GM10266 (cell line): ENCODE results near the gene LCORL.

Source experiments
- DNase-seq: peaks from one replicate; pipeline ENCODE4 v3.0.0; 2012; ENCODE audit errors: extremely low spot score
- TF ChIP-seq, protein P1 (sequence below): IDR thresholded peaks from 2 replicates; pipeline ENCODE4 v1.5.1; 2012; ENCODE audit warnings: mild to moderate bottlenecking, low read depth; ENCODE audit not compliant: control insufficient read depth, insufficient read depth; ENCODE audit errors: missing control alignments

LCORL gene

DNA sequence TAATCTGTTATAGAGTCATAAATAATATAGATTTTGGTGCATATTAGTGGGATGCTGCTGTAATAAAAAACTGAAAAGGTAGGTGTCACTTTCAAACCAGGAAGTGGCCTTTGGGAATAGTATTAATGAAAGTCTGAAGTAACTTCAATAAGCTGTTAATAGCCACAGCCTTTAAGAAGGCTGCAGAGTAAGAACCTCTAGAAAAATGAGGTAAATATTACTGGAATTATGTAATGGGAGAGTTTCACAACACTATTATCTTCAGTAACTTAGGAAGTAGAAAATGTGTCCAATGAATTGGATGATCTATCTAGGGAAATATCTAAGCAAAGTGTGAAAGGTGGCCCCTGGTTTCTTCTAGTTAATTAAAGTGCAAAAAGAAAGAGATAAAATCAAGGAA, 106.1 kb downstream of the LCORL start:
- DNase-seq = no peak
- TF ChIP-seq, protein P1, sequence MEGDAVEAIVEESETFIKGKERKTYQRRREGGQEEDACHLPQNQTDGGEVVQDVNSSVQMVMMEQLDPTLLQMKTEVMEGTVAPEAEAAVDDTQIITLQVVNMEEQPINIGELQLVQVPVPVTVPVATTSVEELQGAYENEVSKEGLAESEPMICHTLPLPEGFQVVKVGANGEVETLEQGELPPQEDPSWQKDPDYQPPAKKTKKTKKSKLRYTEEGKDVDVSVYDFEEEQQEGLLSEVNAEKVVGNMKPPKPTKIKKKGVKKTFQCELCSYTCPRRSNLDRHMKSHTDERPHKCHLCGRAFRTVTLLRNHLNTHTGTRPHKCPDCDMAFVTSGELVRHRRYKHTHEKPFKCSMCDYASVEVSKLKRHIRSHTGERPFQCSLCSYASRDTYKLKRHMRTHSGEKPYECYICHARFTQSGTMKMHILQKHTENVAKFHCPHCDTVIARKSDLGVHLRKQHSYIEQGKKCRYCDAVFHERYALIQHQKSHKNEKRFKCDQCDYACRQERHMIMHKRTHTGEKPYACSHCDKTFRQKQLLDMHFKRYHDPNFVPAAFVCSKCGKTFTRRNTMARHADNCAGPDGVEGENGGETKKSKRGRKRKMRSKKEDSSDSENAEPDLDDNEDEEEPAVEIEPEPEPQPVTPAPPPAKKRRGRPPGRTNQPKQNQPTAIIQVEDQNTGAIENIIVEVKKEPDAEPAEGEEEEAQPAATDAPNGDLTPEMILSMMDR = no peak

DNA sequence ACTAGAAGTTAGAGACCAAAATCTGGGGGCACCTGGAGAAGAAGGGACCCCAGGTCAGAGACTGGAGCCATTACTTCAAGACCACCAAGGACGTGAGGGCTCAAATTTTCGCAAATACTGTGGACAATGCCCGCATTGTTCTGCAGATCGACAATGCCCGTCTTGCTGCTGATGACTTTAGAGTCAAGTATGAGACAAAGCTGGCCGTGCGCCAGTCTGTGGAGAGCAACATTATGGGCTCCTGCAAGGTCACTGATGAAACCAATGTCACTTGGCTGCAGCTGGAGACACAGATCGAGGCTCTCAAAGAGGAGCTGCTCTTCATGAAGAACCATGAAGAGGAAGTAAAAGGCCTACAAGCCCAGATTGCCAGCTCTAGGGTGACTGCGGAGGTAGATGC, 109.5 kb downstream of the LCORL start:
- TF ChIP-seq, protein P1 = no peak
- DNase-seq = no peak

DNA sequence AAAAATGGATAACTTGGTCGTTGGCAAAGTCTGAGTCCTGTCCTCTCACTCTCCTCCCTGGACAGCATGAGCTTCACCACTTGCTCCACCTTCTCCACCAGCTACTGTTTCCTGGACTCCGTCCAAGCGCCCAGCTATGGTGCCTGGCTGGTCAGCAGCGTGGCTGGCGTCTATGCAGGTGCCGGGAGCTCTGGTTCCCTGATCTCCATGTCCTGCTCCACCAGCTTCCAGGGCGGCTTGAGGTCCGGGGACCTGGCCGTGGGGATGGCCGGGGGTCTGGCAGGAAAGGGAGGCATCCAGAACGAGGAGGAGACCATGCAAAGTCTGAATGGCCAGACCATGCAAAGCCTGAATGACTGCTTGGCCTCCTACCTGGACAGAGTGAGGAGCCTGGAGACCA, 109.9 kb downstream of the LCORL start:
- no peak for DNase-seq
- TF ChIP-seq, protein P1 = no peak

DNA sequence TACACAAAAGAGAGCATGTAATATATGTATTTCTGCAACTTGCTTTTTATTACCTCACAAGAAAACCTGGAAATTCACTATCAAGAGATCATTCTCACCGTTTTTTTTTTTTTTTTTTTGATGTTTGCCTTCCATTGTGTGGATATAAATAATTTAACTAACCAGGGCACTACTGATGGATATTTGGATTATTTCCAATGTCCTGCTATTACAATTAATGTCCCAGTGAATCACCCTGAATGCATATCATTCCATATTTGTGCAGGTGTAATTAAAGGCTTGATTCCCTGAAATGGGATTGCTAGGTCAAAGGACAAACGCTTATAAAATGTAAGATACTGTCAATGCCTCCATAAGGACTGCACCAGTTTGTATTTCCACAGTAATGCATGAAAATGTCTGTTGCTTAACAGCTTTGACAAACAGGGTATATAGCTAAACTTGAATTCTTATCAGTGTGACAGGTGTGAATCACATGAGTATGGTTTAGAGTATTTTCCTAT, 123.0 kb downstream of the LCORL start:
- no peak for DNase-seq
- TF ChIP-seq, protein P1 = no peak

- TF ChIP-seq, protein P1 = no peak
Observed at GRCh38 chr4:17895481-17895880, 126.1 kb downstream of the LCORL start.

DNA sequence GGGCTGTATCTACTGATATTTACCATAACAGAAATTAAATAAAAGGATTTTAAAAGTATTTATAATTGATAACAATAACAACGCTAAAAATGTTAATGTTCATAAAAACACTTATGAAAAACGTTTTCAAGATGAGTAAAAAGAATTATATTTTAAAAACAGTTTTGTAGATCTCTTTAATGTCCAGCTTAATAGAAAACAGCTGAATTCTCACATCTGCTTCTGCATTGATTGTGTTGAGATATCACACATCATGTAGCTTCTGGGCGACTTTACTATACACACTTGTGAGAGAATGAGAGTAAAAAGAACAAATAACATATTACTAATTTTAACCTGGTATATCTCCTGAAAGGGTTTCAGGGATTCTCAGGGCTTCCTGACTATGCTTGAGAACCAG, 127.1 kb downstream of the LCORL start:
- TF ChIP-seq, protein P1 = no peak
- DNase-seq = no peak

More at GRCh38 chr4:17895481-17895880, 126.1 kb downstream of the LCORL start:
- DNase-seq = no peak

- no peak for DNase-seq
- TF ChIP-seq, protein P1 = no peak
Observed at GRCh38 chr4:17889692-17890091, 131.9 kb downstream of the LCORL start.
